ENCODE data around the gene MIS18A.

GRCh38 chr21:32304998-32305397 is 26.1 kb upstream of the MIS18A start:
- TF ChIP-seq CTCF (IDR thresholded peaks at IDR 0.05) (no peak), POLR2AphosphoS5 (IDR thresholded peaks at IDR 0.05) (no peak), EP300 (IDR thresholded peaks at IDR 0.05) (no peak), POLR2A (IDR thresholded peaks at IDR 0.05) (no peak)
